KBM-7 (cell line): ENCODE data around the gene PCNX1.

Experiments used
- DNase-seq: peaks from one replicate; pipeline ENCODE4 v3.0.0-alpha.2; 2015
- in situ Hi-C: fragments of 300-500 bp; cut with MboI; formaldehyde crosslinking; loops from 2 replicates; pipeline ENCODE4 v1.14.3; 2020; ENCODE audit warnings: low sequenced_read_pairs, low pct_unique_long_range_greater_than_20kb, mixed read lengths

The PCNX1 gene

GRCh38 chr14:70943838-70944237 is 36.6 kb downstream of the PCNX1 start:
- DNase-seq, result no peak
- in situ Hi-C loops, result no loop called here

- DNase-seq, result peak; percentile 11
- in situ Hi-C loops, result no loop called here
Measured at GRCh38 chr14:70947739-70948138, 40.5 kb downstream of the PCNX1 start.

GRCh38 chr14:70952485-70952884 is 45.2 kb downstream of the PCNX1 start:
- in situ Hi-C loops, result no loop called here
- DNase-seq, result no peak

DNA sequence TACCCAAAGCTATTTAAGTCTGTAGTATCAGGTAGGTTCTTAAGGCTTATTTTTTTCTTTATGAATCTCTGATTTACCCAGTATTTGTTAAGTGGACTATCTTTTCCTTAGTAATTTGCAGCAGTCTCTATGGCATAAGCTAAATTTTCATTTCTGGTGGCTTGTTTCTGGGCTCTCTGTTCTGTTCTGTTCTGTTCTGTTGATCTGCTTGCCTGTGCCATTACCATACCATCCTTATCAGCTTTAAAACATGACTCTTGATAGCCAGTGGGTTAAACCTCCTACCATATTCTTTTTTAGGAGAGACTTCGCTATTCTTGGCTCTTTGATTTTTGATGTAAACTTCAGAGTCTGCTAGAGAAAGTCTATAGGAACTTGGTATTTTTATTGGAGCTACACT is 46.8 kb downstream of the PCNX1 start:
- in situ Hi-C loops, result no loop called here

GRCh38 chr14:70955543-70956480 is 48.6 kb downstream of the PCNX1 start:
- in situ Hi-C loops, result no loop called here
- peak; percentile 44 for DNase-seq

More for the DNA sequence above, 46.8 kb downstream of the PCNX1 start:
- DNase-seq, result no peak

GRCh38 chr14:70956511-70956910 is 49.3 kb downstream of the PCNX1 start:
- in situ Hi-C loops, result no loop called here
- no peak for DNase-seq

DNA sequence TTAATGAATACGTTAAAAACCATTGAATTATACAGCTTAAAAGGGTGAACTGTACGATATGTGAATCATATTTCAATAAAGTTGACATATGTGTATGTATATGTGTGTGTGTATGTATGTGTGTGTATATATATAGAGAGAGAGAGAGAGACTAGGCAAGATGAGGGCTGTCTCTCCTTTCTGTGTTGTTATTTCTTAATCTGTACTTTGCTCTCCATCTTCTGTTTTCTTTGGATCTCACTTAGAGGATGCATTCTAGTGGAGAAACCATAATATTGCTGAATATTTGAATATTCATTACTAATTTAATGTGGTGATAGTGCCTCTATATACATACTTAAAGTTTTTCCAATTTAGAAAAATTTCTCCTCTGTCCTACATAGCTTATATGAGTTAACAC is 50.5 kb downstream of the PCNX1 start:
- no peak for DNase-seq
- in situ Hi-C loops, result no loop called here

DNA sequence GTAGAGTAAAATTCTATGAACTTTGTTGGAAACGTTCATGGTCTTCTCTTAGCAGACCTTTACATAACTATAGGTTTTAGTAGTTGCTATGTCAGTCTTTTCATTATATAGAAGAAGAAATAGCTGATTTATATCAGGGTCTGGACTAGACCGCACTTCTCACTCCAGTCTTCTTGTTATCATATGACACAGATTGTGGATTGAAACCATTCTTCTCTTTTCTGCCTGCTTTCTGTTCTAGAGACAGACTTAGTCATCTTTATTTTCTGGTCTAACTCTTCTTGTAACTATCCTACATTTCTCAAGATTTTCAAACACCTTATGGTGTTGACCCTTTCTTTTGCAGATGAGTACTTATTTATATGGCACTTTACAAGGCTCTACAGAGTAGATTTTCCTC is 55.7 kb downstream of the PCNX1 start:
- in situ Hi-C loops, result no loop called here
- DNase-seq, result no peak

GRCh38 chr14:70964492-70964891 is 57.2 kb downstream of the PCNX1 start:
- in situ Hi-C loops, result no loop called here
- DNase-seq, result no peak

DNA sequence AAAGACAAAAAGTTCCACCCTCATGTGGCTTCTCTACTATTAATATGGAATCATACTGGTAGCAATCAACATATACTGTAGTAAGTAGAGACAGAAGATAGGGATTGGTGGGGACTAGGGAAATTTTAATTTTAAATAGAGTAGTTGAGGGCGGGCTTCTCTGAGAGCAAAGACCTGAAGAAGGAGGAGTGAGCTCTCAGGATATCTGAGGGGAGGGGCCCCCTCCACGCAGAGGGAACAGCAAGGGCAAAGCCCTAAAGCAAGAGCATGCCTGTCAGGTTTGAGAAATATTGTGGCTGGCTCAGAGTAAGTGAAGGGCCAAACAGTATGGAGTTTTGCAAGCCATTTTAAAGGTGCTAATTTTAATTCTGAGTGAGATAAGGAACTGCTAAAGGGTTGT is 64.3 kb downstream of the PCNX1 start:
- in situ Hi-C loops, result no loop called here

DNA sequence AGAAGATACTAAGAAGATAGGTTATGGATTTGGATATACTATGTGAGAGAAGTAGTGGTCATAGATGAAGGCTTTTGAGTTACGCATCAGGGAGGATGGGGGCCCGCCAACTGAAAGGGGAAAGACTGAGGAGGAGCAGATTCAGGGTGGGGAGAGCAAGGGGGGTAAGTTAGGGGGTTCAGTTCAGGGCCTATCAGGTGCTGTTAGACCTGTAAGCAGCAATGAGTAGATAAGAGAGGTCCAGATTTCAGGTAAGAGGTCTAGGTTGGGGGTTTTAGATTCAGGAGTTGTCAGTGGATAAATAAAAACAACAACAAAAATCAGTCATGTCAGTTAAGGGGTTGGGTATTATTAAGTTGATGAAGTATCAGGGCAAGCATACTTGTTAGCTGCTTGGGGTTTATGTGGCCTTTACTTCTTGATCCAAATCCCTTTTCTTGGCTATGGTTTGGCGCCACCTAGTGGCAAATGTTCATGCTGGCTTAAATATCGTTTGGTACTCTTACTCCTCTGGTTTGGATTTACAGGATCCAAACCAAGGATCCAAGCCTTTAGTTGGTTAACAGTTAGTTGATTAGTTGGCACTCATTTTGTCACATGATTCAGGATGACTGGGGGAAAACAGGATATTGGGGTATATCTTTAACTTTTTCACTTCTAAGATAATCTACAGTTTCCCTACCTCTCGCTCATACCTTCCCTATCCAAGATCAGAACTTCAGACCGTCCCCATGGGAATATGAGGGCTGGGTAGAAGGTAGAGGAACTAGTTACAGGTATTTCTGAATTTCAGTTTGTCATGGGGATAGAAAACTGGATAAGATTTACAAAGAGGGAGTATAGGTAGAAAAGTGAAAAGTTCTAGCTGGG is 65.1 kb downstream of the PCNX1 start:
- peak; percentile 88 for DNase-seq
- in situ Hi-C loops, result no loop called here

More for the DNA sequence above, 64.3 kb downstream of the PCNX1 start:
- DNase-seq, result no peak

DNA sequence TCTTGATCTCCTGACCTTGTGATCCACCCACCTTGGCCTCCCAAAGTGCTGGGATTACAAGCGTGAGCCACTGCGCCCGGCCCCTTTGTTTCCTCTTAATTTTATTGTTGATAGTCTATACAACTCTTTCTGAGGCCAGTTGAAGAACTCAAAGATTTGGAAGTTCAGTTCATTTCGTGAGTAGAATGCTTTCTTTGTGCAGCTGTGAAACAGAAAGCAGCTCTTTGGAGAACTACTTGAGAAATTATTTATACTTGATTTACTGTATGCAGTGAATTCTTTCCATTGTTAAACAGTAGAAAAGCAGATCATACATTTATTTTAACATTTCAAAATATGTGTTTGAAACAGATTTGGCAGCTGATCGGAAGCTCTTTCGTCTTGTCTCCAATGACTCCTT is 69.3 kb downstream of the PCNX1 start:
- in situ Hi-C loops, result no loop called here
- no peak for DNase-seq

DNA sequence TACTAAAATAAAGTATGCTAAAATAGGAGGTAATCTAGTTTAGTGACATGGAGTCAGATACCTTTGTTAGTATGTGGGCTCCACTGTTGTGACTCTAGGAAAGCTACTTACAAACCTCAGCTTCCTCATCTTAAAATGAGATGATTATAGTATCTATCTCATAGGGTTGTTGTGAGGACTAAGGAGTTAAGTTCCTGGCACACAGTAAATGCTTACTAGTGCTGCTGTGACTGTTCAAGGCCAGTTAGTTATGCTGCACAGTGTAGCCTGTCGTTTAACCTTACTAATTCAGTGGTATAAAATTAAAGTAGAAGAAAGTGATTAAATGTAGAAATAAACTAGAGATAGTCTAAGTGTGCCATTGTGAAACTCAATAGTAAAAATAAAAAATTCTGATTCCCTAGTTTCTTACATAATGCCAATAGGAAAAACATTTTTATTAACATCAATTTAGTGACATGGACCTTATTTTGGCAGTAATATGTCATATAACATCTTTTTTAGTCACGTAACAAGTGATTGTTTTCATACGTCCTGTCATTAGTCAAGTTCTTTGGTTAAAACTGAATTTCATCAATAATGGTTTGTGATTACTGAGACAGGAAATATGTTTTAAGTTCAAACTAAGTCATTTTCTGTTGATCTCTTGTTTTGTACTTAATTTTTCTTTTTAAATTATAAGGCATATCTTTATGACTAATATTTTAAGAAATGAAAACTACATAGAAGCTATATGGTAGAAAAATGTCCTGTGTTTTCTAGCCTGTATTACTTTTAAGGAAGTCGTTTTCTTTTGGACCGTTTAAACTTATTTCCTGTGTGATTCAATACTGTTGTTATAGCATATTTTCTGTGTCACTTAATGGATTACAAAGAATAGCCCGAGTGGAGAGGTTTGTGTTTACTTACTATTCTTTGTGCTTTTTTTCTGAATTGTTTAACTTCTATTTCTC is 74.0 kb downstream of the PCNX1 start:
- DNase-seq, result peak; percentile 59
- in situ Hi-C loops, result no loop called here

DNA sequence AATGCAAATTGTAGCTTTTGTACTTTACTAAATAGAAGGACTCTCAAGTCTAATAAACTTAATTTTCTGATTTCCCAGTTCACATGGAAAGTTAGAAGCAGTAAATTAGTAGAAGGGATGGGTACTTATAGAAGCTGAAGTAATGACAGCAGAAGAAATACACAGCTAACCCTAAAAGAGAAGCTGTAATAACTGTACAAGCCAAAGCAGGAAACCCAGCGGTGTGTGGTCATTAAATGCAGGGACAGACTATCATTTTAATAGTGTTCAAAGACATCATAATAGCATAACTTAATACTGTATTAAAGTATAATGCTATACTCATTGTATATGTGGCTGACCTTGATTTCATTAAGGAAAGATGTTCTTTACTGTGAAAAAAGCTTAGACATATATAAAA is 74.9 kb downstream of the PCNX1 start:
- in situ Hi-C loops, result no loop called here
- DNase-seq, result peak; percentile 27

DNA sequence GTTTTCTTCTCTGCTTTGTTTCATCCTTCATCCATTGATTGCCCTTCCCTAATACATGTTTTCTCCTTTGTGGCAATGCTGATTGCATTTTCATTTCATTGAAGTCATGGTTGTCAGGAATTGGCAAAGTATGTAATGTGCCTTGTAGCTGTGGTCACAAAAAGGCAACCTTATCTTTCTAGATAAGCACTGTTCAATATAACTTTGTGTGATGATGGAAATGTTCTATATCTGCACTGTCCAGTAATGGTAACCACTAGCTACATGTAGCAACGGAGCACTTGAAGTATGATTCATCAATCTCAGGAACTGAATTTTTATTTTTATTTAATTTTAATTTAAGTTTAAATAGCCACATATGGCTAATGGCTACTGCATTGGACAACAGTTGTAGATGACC is 79.8 kb downstream of the PCNX1 start:
- in situ Hi-C loops, result no loop called here
- no peak for DNase-seq

- in situ Hi-C loops, result no loop called here
Measured at GRCh38 chr14:70988452-70988851, 81.2 kb downstream of the PCNX1 start.

DNA sequence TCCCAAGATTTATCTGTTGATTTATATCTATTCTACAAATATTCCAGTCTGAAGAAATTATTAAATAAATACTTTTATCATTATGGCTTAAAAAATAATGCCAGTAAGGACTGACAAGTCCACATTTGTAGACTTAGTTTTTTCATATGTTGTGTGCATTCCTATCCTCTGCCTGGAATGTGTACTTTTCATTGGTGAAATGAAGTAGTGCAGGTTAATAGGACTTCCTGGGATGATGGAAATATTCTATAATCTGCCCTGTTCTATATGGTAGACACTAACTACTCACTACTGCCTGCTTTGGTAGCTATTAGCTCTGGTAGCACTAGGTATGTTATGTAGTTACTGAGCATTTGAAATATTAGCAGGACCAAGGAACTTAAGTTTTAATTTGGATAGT is 86.7 kb downstream of the PCNX1 start:
- in situ Hi-C loops, result no loop called here
- DNase-seq, result no peak

More at GRCh38 chr14:70988452-70988851, 81.2 kb downstream of the PCNX1 start:
- peak; percentile 36 for DNase-seq

GRCh38 chr14:70995211-70995610 is 88.0 kb downstream of the PCNX1 start:
- in situ Hi-C loops, result no loop called here
- DNase-seq, result no peak

GRCh38 chr14:70995671-70996070 is 88.4 kb downstream of the PCNX1 start:
- in situ Hi-C loops, result no loop called here
- DNase-seq, result no peak
